ENCODE measurements around the gene PCDHB6.
"Not testable (repeated sequence)": the region's sequence is repeated elsewhere in the genome, so short reads cannot be mapped to it uniquely, and the experiment has no call there.

Gene PCDHB6

GRCh38 chr5:141172381-141173204 is 22.7 kb downstream of the PCDHB6 start, which contains the start of gene PCDHB7:
PCDHB7 (plus strand) TSS chr5:141172644; CDS start chr5:141172836, 192 bp downstream.
- DNase-seq: no peak

- DNase-seq: not testable (repeated sequence)
Observed at GRCh38 chr5:141174291-141175104, 24.6 kb downstream of the PCDHB6 start.

DNA sequence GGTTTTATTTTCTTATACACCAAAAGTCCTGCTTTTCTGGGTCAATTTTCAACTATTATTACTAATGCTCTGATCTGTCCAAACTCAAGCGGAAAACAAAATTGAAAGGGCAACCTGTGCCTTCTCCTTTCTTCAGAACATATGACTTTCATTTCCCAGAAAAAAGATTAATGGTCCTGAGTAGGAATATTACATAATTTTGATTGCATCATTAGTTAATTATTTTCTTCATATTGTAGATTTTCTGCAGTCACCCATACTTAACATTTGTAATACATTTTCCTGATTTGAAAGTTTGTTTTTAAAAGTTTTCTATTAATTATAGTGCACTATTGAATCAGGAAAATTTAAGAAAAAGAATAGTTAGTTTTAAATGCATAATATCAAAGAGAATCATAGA is 26.1 kb downstream of the PCDHB6 start:
- DNase-seq: no peak

DNA sequence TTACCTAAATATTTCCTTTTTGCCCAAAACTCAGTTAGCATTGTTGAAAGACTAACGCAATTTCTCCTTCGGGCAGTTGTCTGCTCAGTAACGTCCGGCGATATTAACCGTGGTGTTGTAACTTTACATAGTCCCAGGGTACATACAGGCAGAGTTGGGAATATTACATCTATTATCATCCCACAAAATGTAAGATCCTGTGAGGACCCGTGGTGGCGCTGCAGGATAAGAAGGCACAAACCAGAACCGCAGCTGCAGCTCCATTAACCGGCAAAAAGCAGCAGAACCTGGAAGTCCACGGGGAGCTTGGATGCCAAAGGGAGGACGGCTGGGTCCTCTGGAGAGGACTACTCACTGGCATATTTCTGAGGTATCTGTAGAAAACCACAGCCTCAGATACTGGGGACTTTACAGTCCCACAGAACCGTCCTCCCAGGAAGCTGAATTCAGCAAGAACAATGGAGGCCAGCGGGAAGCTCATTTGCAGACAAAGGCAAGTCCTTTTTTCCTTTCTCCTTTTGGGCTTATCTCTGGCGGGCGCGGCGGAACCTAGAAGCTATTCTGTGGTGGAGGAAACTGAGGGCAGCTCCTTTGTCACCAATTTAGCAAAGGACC is 27.8 kb downstream of the PCDHB6 start, which contains the start of gene PCDHB8:
Gene PCDHB8, plus strand, starts transcription at position 214 of the 615 bp plus-strand sequence. Its CDS starts 245 bp downstream, at position 459.
- not testable (repeated sequence) for DNase-seq

DNA sequence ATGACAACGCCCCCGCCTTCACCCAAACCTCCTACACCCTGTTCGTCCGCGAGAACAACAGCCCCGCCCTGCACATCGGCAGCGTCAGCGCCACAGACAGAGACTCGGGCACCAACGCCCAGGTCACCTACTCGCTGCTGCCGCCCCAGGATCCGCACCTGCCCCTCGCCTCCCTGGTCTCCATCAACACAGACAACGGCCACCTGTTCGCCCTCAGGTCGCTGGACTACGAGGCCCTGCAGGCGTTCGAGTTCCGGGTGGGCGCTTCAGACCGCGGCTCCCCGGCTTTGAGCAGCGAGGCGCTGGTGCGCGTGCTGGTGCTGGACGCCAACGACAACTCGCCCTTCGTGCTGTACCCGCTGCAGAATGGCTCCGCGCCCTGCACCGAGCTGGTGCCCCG is 29.5 kb downstream of the PCDHB6 start:
- DNase-seq: not testable (repeated sequence)

DNA sequence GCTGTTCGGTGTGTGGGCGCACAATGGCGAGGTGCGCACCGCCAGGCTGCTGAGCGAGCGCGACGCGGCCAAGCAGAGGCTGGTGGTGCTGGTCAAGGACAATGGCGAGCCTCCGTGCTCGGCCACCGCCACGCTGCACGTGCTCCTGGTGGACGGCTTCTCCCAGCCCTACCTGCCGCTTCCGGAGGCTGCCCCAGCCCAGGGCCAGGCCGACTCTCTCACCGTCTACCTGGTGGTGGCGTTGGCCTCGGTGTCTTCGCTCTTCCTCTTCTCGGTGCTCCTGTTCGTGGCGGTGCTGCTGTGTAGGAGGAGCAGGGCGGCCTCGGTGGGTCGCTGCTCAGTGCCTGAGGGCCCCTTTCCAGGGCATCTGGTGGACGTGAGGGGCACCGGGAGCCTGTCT is 30.0 kb downstream of the PCDHB6 start:
- DNase-seq: not testable (repeated sequence)

GRCh38 chr5:141180313-141180712 is 30.5 kb downstream of the PCDHB6 start:
- DNase-seq: no peak

DNA sequence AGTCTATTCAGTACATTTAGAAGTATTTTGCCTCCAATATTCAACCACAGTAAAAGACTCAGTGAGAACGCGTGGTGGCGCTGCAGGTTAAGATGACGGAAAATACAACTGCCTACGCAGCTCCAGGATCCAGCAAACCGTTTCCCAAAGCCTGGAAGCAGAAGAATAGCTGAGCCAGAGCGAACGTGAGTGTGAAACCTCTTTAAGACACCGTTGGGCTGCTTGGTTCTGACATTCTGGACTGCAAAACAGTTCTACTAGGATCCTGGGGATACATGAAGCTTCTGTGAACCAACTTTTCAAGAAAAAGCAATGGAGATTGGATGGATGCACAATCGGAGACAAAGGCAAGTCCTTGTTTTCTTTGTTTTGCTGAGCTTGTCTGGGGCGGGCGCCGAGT is 32.4 kb downstream of the PCDHB6 start, which contains the start of gene PCDHB16:
Gene PCDHB16, plus strand, starts transcription at position 140 of the 400 bp plus-strand sequence. Its CDS starts 173 bp downstream, at position 313.
- DNase-seq: no peak

GRCh38 chr5:141184117-141184855 is 34.4 kb downstream of the PCDHB6 start:
- not testable (repeated sequence) for DNase-seq

GRCh38 chr5:141186897-141187512 is 37.1 kb downstream of the PCDHB6 start, which contains the start of gene PCDHB9:
PCDHB9 (plus strand) TSS chr5:141187161; CDS start chr5:141187319, 158 bp downstream.
- DNase-seq: peak; percentile 25

- not testable (repeated sequence) for DNase-seq
Observed at GRCh38 chr5:141188682-141189081, 38.8 kb downstream of the PCDHB6 start.

DNA sequence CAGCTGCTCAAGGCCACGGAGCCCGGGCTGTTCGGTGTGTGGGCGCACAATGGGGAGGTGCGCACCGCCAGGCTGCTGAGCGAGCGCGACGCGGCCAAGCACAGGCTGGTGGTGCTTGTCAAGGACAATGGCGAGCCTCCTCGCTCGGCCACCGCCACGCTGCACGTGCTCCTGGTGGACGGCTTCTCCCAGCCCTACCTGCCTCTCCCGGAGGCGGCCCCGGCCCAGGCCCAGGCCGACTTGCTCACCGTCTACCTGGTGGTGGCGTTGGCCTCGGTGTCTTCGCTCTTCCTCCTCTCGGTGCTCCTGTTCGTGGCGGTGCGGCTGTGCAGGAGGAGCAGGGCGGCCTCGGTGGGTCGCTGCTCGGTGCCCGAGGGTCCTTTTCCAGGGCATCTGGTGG is 39.3 kb downstream of the PCDHB6 start:
- not testable (repeated sequence) for DNase-seq

DNA sequence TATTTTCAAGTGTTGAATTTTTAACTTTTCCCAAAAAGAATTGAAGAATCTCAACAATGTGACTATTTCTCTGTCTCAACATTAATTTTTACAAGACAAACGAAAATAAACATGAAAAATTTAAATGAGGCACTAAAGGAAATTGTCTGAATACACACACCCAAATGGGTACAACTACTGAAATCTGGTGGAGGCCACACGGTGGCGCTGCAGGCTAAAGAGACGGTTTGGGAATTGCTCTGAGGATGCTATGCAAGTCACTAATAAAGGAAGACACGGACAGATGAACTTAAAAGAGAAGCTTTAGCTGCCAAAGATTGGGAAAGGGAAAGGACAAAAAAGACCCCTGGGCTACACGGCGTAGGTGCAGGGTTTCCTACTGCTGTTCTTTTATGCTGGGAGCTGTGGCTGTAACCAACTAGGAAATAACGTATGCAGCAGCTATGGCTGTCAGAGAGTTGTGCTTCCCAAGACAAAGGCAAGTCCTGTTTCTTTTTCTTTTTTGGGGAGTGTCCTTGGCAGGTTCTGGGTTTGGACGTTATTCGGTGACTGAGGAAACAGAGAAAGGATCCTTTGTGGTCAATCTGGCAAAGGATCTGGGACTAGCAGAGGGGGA is 42.4 kb downstream of the PCDHB6 start, which contains the start of gene PCDHB10:
Gene PCDHB10, plus strand, starts transcription at position 244 of the 616 bp plus-strand sequence. Its CDS starts 200 bp downstream, at position 444.
- DNase-seq: peak; percentile 8

GRCh38 chr5:141194332-141194731 is 44.5 kb downstream of the PCDHB6 start:
- not testable (repeated sequence) for DNase-seq

GRCh38 chr5:141196363-141196762 is 46.5 kb downstream of the PCDHB6 start:
- DNase-seq: no peak

DNA sequence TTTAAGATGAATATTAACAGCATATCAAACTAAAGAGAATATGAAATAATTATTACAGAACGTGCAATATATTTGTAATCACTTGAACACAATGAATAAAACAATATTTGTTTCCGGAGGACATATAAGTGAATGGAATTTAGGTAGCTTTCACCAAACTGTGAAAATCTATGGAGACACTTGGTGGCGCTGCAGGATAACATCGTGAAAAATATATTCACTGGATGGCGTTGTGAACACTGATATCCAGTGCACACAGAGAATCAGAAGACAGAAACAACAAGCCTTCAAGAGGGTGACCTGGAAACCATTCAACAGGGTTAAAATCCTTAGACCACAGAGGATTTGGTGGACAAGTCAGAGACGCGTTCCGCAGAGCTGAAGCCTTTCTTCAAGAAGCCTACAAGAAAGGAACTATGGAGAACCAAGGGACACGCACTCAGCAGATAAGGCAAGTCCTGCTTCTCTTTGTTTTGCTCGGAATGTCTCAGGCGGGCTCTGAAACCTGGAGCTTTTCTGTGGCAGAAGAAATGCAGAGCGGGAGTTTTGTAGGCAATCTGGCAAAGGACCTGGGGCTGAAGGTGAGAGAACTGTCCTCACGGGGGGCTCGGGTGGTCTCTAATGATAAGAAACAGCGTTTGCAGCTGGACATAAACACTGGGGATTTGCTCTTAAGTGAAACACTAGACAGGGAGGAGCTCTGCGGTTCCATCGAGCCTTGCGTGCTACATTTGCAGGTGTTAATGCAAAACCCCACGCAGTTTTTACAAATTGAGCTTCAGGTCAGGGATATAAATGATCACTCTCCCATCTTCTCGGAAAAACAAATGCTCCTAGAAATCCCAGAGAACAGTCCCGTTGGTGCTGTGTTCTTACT is 49.7 kb downstream of the PCDHB6 start, which contains the start of gene PCDHB11:
Gene PCDHB11, plus strand, starts transcription at position 269 of the 877 bp plus-strand sequence. Its CDS starts 148 bp downstream, at position 417.
- no peak for DNase-seq

DNA sequence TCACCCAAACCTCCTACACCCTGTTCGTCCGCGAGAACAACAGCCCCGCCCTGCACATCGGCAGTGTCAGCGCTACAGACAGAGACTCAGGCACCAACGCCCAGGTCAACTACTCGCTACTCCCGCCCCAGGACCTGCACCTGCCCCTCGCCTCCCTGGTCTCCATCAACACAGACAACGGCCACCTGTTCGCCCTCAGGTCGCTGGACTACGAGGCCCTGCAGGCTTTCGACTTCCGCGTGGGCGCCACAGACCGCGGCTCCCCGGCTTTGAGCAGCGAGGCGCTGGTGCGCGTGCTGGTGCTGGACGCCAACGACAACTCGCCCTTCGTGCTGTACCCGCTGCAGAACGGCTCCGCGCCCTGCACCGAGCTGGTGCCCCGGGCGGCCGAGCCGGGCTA is 51.3 kb downstream of the PCDHB6 start:
- not testable (repeated sequence) for DNase-seq

DNA sequence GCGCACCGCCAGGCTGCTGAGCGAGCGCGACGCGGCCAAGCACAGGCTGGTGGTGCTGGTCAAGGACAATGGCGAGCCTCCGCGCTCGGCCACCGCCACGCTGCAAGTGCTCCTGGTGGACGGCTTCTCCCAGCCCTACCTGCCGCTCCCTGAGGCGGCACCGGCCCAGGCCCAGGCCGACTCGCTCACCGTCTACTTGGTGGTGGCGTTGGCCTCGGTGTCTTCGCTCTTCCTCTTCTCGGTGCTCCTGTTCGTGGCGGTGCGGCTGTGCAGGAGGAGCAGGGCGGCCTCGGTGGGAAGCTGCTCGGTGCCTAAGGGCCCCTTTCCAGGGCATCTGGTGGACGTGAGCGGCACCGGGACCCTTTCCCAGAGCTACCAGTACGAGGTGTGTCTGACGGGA is 51.8 kb downstream of the PCDHB6 start:
- not testable (repeated sequence) for DNase-seq

Measured in stimulated activated CD4-positive, alpha-beta T cell treated with anti-CD3 and anti-CD28 coated beads, Interleukin-12 subunit alpha, Interleukin-12 subunit beta, amount 100 ng/mL, for 4 hours (primary cell).